A549 (cell line): ENCODE results near the gene ERCC8. TPM values are rescaled to one million over a fixed set of nuclear protein-coding genes. Genes with fewer than 3 reads are reported as not detected.

Experiments used
- ATAC-seq, 2 experiments: fragments of 200-7000 bp in 1 of 2; fragments of >200 bp in 1 of 2; cut with Nextera tagmentation in 1 of 2; cut with Tn5 transposase in 1 of 2; 3 replicates each; pipeline versions ENCODE4 v1.8.0 to v1.9.1; 2018 to 2020; ENCODE audit warnings: mild to moderate bottlenecking in 1 of 2, moderate library complexity in 1 of 2
- CTCF ChIA-PET: fragments of 300-600 bp; sonication (Branson Sonifier 250); formaldehyde crosslinking; extraction: SDS; loops from one replicate; lab custom pipeline; 2021; ENCODE audit warnings: antibody characterized with exemption, inconsistent platforms; lab: Yijun Ruan, JAX
- POLR2A ChIA-PET: fragments of 350-600 bp; formaldehyde crosslinking; extraction: SDS; loops from one replicate; lab custom pipeline; 2021; ENCODE audit warnings: antibody characterized with exemption, inconsistent platforms; lab: Yijun Ruan, JAX
- DNase-seq, 2 experiments: peaks; one replicate each; pipeline versions ENCODE4 v3.0.0 to v3.0.0-alpha.2; 2011 to 2016; ENCODE audit warnings: low read depth in 1 of 2, low spot score in 1 of 2
- FAIRE-seq: peaks from 2 replicates; lab custom pipeline; 2011; peaks lifted over from hg19 to GRCh38; lab: Jason Lieb, UNC
- H3K27ac ChIP-seq, 2 experiments: fragments of >200 bp; sonication (Bioruptor Twin); formaldehyde crosslinking; 3 replicates each; pipeline ENCODE4 v1.5.1; 2016 to 2017
- H3K4me1 ChIP-seq: fragments of >200 bp; sonication (Bioruptor Twin); formaldehyde crosslinking; 3 replicates; pipeline ENCODE4 v1.6.1; 2016
- H3K4me2 ChIP-seq: fragments of >200 bp; sonication (Bioruptor Twin); formaldehyde crosslinking; 3 replicates; pipeline ENCODE4 v1.6.1; 2016
- H3K4me3 ChIP-seq: fragments of >200 bp; sonication (Bioruptor Twin); formaldehyde crosslinking; 3 replicates; pipeline ENCODE4 v1.5.1; 2016
- H3K9me3 ChIP-seq: fragments of >200 bp; sonication (Bioruptor Twin); formaldehyde crosslinking; 3 replicates; pipeline ENCODE4 v1.6.1; 2016
- BCL3 ChIP-seq: fragments of >200 bp; sonication (Bioruptor Twin); formaldehyde crosslinking; IDR thresholded peaks from 3 replicates; pipeline ENCODE4 v1.6.1; 2016
- EP300 ChIP-seq, 2 experiments: fragments of >200 bp; sonication (Bioruptor Twin); formaldehyde crosslinking; IDR thresholded peaks; 2 replicates in 1 of 2; 3 replicates in 1 of 2; pipeline ENCODE4 v1.6.1; 2016 to 2017
- ESRRA ChIP-seq: fragments of 150-350 bp; IDR thresholded peaks from 2 replicates; pipeline ENCODE4 v1.6.1; 2014; ENCODE audit warnings: mild to moderate bottlenecking, low read length, borderline replicate concordance
- HDAC2 ChIP-seq: fragments of 200-600 bp; sonication (generic); IDR thresholded peaks from 2 replicates; pipeline ENCODE4 v1.6.1; 2016
- HOXB13 ChIP-seq: fragments of 250-450 bp; sonication (Bioruptor Pico); IDR thresholded peaks from 2 replicates; pipeline ENCODE4 v1.5.0; 2020; ENCODE audit warnings: low read depth, mild to moderate bottlenecking, moderate library complexity
- KDM1A ChIP-seq: fragments of 200-600 bp; sonication (generic); IDR thresholded peaks from 2 replicates; pipeline ENCODE4 v1.6.1; 2016; ENCODE audit warnings: low read depth, mild to moderate bottlenecking
- NR3C1 ChIP-seq: fragments of >200 bp; sonication (Bioruptor Twin); formaldehyde crosslinking; IDR thresholded peaks from 3 replicates; pipeline ENCODE4 v1.6.1; 2017
- POLR2AphosphoS2 ChIP-seq: conservative IDR thresholded peaks from 2 replicates; pipeline ENCODE4 v1.6.1; 2012; ENCODE audit warnings: low read length, improper control_type of control experiment, inconsistent platforms
- RARB ChIP-seq: fragments of 250-450 bp; sonication (Bioruptor Pico); IDR thresholded peaks from 2 replicates; pipeline ENCODE4 v1.8.0; 2021; ENCODE audit warnings: mild to moderate bottlenecking, moderate library complexity
- REST ChIP-seq: fragments of 200-600 bp; sonication (generic); IDR thresholded peaks from 2 replicates; pipeline ENCODE4 v1.6.1; 2016; ENCODE audit warnings: antibody characterized with exemption, mild to moderate bottlenecking, moderate library complexity
- RFX5 ChIP-seq: fragments of 450-650 bp; IDR thresholded peaks from 2 replicates; pipeline ENCODE4 v1.7.1; 2014; ENCODE audit warnings: antibody characterized with exemption, mild to moderate bottlenecking, moderate library complexity
- SMC3 ChIP-seq: fragments of >200 bp; sonication (Bioruptor Twin); formaldehyde crosslinking; IDR thresholded peaks from 3 replicates; pipeline ENCODE4 v1.6.1; 2018; ENCODE audit warnings: inconsistent platforms
- SREBF2 ChIP-seq: fragments of 450-650 bp; IDR thresholded peaks from 2 replicates; pipeline ENCODE4 v1.6.1; 2014; ENCODE audit warnings: mild to moderate bottlenecking, moderate library complexity
- ZC3H11A ChIP-seq: fragments of 450-650 bp; IDR thresholded peaks from 2 replicates; pipeline ENCODE4 v1.6.1; 2014; ENCODE audit warnings: antibody characterized with exemption, mild to moderate bottlenecking
- ZFP36 ChIP-seq: fragments of 450-650 bp; IDR thresholded peaks from 2 replicates; pipeline ENCODE4 v1.6.1; 2014; ENCODE audit warnings: borderline replicate concordance; ENCODE audit not compliant: partially characterized antibody
- ZNF302 ChIP-seq: fragments of 250-450 bp; sonication (Bioruptor Pico); IDR thresholded peaks from 2 replicates; pipeline ENCODE4 v1.9.0; 2021; ENCODE audit warnings: inconsistent platforms, mild to moderate bottlenecking, moderate library complexity
- WGBS: methylation state at CpG from one replicate; pipeline ENCODE4 v1.1.6; 2017; ENCODE audit errors: missing lambda C conversion rate; 5-methylcytosine and 5-hydroxymethylcytosine counted together
- polyA plus RNA-seq, 4 experiments: library from polyadenylated mRNA; depleted of rRNA in 3 of 4; stranded (reverse); fragments of >200 nt; fragmentation: RNase III in 1 of 4; extraction: RNeasy Plus Mini Kit Qiagen cat#74134 plus additional on column Dnase treatment in 1 of 4; gene quantifications; 2 replicates in 3 of 4; 3 replicates in 1 of 4; pipeline ENCODE4 v1.2.3, GENCODE V29; 2011 to 2017
- TF ChIP-seq, protein P1 (sequence below): IDR thresholded peaks from 2 replicates; pipeline ENCODE4 v1.6.1; 2012; ENCODE audit warnings: low read depth, borderline replicate concordance
- TF ChIP-seq, protein P2 (sequence below): fragments of 250-450 bp; sonication (Bioruptor Pico); IDR thresholded peaks from 2 replicates; pipeline ENCODE4 v1.5.0; 2020; ENCODE audit warnings: low read depth, mild to moderate bottlenecking, moderate library complexity

ERCC8 gene
- polyA plus RNA-seq, 2 of the 4 experiments (the other 2 are of a cell fraction), result 22.9 to 31.5 TPM

DNA sequence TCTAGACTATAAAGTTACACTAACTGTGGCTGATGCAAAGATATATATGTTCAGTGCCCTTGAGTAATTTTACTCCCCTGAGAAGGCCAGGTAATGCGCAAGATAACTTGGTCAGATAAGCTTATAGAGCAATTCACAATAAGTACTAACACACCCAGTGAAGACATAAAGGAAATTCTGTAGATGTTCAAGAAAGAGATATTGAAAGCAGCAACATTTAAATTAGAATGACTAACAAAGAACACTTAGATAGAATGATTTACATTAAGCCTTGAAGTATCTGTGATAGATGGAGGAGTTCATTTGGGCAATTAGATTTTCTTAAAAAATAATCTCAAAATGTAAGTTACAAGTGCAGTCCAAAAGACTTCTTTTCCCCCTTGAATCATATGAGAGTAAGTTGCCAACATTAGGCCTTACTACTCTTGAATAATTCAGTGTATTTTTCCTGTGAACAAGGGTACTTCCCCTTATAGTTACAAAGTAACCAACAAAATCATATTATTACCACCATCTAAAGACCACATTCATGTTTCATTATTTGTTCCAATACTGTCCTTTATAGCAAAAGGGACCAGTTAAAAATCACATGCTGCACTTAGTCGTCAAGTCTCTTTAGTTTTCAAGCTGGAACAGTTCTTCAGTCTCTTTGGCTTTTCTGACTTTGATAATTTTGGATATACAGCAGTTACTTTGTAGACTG, 56.4 kb downstream of the ERCC8 start:
- ChIA-PET CTCF (interaction anchor here (0.7 kb wide), 1 partner anchor 770 kb away, joined by 3 read pairs; no protein-coding TSS in a partner anchor), POLR2A (no interaction called here)
- Histone ChIP-seq H3K4me3 (no peak overlapping the region), H3K4me1 (no peaks in the 10 kb centered on the region), H3K9me3 (no peaks in the 10 kb centered on the region), H3K27ac (no peak overlapping the region), H3K4me2 (no peak overlapping the region)
- no peak for ATAC-seq
- 85% methylated on average over 2 of the region's 2 CpGs for WGBS
- peak; percentile 76 for FAIRE-seq
- DNase-seq, result no peak
- TF ChIP-seq POLR2AphosphoS2 (no peak), REST (no peak), ZFP36 (no peak), NR3C1 (no peak), ZNF302 (no peak), SMC3 (no peak), SREBF2 (no peak), RFX5 (no peak), HDAC2 (no peak), EP300 (IDR thresholded peaks at IDR 0.05) (no peak), ZC3H11A (no peak), HOXB13 (CRISPR knock-in tag) (no peak)
- TF ChIP-seq, protein P1, sequence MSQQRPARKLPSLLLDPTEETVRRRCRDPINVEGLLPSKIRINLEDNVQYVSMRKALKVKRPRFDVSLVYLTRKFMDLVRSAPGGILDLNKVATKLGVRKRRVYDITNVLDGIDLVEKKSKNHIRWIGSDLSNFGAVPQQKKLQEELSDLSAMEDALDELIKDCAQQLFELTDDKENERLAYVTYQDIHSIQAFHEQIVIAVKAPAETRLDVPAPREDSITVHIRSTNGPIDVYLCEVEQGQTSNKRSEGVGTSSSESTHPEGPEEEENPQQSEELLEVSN, result no peak
- TF ChIP-seq, protein P2, sequence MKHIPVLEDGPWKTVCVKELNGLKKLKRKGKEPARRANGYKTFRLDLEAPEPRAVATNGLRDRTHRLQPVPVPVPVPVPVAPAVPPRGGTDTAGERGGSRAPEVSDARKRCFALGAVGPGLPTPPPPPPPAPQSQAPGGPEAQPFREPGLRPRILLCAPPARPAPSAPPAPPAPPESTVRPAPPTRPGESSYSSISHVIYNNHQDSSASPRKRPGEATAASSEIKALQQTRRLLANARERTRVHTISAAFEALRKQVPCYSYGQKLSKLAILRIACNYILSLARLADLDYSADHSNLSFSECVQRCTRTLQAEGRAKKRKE, result no peak

DNA sequence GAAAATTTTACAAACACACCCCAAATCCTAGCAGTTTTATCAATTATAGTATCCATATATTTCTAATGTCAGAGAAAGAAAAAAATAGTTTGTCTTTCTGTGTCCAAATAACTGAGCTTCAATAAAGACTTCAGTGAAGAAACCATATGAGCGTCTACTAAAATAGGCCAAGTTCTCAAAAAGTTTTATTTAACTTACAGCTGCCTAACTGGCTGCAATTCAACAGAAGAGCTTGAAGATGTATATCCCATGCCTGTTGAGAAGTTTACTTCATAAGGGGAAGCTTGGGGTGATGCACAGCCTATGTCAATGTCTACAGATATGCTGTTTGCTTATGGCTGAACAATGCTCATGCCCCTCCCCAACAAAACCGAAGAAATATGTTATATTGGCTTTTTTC, 57.1 kb downstream of the ERCC8 start:
- POLR2A ChIA-PET, result no interaction called here
- Histone ChIP-seq H3K4me2 (no peak overlapping the region), H3K4me3 (no peak overlapping the region), H3K9me3 (no peaks in the 10 kb centered on the region), H3K27ac (no peak overlapping the region), H3K4me1 (no peaks in the 10 kb centered on the region)
- ATAC-seq (no peak), FAIRE-seq (no peak), DNase-seq (no peak)
- 95% methylated on average over 2 of the region's 2 CpGs for whole genome bisulfite sequencing
- CTCF ChIA-PET, result no interaction called here
- TF ChIP-seq KDM1A (no peak), ZC3H11A (no peak), HOXB13 (CRISPR knock-in tag) (no peak), RARB (CRISPR knock-in tag) (no peak), BCL3 (no peak), ESRRA (no peak)
